ENCODE results near the gene TMC1. TPM values are rescaled to one million over a fixed set of nuclear protein-coding genes. Genes with fewer than 3 reads are reported as not detected.
"Not testable (repeated sequence)": the region's sequence is repeated elsewhere in the genome, so short reads cannot be mapped to it uniquely, and the experiment has no call there.

Gene TMC1
- total RNA-seq, 2 donors from 2014 or later, result not detected

DNA sequence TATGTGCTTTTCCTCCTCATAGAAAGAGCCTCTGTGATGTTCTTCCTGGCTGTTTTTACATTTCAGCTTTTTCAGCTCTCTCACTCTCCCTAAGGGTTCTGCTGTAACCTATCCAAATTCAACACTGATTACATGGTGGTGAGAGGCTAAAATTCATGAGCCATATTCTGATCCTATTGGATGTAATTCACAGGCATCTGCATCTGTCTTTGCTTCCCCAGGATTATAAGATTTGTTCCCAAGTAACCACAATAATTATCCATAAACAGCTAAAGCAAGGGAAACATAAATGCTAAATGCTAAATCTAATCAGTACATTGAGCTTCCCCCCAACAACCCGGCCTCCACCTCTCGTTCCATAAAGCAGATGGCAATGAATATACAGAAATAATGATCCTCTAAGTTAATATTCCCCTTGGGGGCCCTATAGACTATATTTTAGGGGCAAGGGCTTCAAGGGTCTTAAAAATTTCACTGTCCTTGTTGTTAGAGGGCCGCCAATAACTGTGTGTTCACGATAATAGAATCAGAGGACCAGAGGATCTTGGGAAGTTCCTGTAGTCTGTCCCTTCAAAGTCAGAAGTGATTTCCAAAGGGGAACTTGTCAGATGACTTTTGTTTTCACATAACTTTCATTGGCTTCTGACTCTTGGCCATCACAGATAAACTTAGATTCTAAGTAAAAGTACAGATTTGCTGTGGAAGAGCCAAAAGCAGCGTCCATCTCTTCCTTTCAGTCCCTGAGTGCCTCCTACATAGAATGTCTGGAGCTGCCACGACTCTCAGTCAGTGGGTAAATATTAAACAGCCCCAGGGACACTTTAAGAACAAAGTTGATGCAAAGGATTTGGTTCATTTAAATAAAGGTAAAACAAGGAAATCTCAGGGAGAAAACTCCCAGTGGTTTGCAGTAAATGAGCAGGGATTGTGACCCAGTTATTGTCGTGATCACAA, 305.9 kb downstream of the TMC1 start:
- ATAC-seq, result no peak
- H3K36me3 Mint-ChIP-seq (ENCODE audit: low read depth), result no peaks in the 10 kb centered on the region
- H3K9me3 ChIP-seq (ENCODE audit: control insufficient read depth, low read length, poor library complexity, severe bottlenecking), result no peaks in the 10 kb centered on the region
- peaks cover 11% of the 10 kb centered on the region for H3K27me3 Mint-ChIP-seq
- H3K4me3 Mint-ChIP-seq, result no peak overlapping the region
- no peak for DNase-seq
- peaks cover under 1% of the 10 kb centered on the region for H3K4me1 Mint-ChIP-seq
- no peak overlapping the region for H3K27ac Mint-ChIP-seq

DNA sequence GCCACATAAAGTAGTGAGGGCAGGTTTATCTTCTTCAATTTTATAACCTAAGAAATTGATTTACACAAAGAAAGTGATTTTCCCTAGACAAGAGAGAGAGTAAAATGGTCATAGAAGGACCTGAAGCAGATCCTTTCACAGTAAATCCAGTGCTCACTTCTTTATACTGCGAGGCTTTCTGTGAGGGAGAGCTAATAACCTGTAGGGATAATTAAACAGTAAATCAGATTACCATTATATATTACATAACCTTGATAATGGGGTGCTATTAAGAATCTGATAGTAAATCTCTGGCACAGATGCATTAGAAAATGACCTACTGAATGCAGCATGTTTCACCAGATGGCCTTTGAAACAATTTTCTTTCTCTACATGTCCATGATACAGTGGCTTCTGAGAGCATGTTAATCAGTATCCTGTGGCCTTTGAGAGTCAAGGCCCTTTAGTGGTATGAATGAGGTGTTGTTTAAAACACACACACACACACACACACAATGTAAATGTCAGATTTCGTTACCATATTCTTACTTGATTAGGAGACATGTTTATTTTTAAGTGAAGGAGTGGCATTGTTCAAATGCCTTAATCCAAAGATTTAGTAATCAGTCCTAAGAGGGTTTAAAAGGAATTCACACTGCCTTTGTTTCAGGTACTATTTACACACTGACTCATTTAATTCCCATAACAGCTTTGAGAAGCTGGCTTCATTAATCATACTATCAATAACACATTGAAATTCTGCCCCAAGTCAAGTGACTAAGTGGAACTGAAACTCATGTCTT, 306.7 kb downstream of the TMC1 start:
- peaks cover 8% of the 10 kb centered on the region for H3K27me3 Mint-ChIP-seq
- H3K4me1 Mint-ChIP-seq, result no peaks in the 10 kb centered on the region
- H3K36me3 Mint-ChIP-seq (ENCODE audit: low read depth), result no peaks in the 10 kb centered on the region
- no peak overlapping the region for H3K4me3 Mint-ChIP-seq
- DNase-seq (no peak), ATAC-seq (no peak)
- no peaks in the 10 kb centered on the region for H3K9me3 ChIP-seq (ENCODE audit: control insufficient read depth, low read length, poor library complexity, severe bottlenecking)
- H3K27ac Mint-ChIP-seq, result no peak overlapping the region

DNA sequence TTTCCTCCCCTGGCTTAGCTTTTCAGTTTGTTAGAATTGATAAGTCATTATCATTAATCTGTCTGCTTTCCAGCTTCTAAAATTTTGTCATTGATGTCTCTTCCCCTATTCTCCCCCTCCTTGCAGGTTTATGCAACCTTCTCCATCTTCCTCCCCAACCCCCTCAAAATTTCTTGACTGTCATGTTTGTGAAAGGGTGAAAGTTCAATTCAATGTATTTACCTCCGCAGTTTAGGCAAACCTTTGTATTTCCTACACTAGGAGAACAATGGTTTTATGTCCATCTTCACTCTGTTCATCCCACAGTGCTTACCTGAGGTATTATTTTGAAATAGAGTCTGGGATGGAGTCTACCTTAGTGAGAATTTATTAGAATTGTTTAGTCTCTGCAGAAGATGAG, 313.6 kb downstream of the TMC1 start:
- no peak overlapping the region for H3K4me3 Mint-ChIP-seq
- H3K4me1 Mint-ChIP-seq, result peaks cover 7% of the 10 kb centered on the region

DNA sequence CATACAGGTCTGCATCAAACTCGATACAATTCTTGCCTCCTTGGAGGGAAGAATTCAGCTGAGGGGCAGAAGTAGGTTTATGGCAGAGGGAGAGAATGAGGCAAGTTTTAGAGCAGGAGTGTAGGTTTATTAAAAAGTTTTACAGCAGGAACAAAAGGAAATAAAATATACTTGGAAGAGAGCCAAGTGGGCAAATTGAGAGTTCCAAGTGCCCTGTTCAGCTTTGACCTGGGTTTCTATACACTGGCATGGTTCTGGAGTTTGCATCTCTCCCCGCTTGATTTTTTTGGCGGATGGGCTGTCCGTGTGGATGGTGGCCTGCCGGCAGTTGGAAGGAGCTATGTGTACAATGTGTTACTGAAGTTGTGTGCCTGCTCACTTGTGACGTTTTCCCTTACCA, 315.4 kb downstream of the TMC1 start:
- Mint-ChIP-seq H3K27ac (no peak overlapping the region), H3K36me3 (ENCODE audit: low read depth) (no peaks in the 10 kb centered on the region), H3K27me3 (peaks cover 30% of the 10 kb centered on the region)

More for the DNA sequence above, 313.6 kb downstream of the TMC1 start:
- peaks cover 30% of the 10 kb centered on the region for H3K27me3 Mint-ChIP-seq
- no peaks in the 10 kb centered on the region for H3K36me3 Mint-ChIP-seq (ENCODE audit: low read depth)
- ATAC-seq, result no peak
- DNase-seq, result no peak
- H3K9me3 ChIP-seq (ENCODE audit: control insufficient read depth, low read length, poor library complexity, severe bottlenecking), result no peaks in the 10 kb centered on the region
- no peak overlapping the region for H3K27ac Mint-ChIP-seq

GRCh38 chr9:72839085-72839484, 317.7 kb downstream of the TMC1 start:
- H3K4me3 Mint-ChIP-seq, result no peak overlapping the region
- H3K36me3 Mint-ChIP-seq (ENCODE audit: low read depth), result no peaks in the 10 kb centered on the region
- no peak for ATAC-seq
- H3K9me3 ChIP-seq (ENCODE audit: control insufficient read depth, low read length, poor library complexity, severe bottlenecking), result no peaks in the 10 kb centered on the region
- no peak for DNase-seq
- H3K27ac Mint-ChIP-seq, result no peak overlapping the region
- peaks cover 5% of the 10 kb centered on the region for H3K4me1 Mint-ChIP-seq
- H3K27me3 Mint-ChIP-seq, result peaks cover 30% of the 10 kb centered on the region

More for the DNA sequence above, 315.4 kb downstream of the TMC1 start:
- no peak for ATAC-seq
- no peaks in the 10 kb centered on the region for H3K9me3 ChIP-seq (ENCODE audit: control insufficient read depth, low read length, poor library complexity, severe bottlenecking)
- Mint-ChIP-seq H3K4me3 (no peak overlapping the region), H3K4me1 (peaks cover 7% of the 10 kb centered on the region)
- no peak for DNase-seq

DNA sequence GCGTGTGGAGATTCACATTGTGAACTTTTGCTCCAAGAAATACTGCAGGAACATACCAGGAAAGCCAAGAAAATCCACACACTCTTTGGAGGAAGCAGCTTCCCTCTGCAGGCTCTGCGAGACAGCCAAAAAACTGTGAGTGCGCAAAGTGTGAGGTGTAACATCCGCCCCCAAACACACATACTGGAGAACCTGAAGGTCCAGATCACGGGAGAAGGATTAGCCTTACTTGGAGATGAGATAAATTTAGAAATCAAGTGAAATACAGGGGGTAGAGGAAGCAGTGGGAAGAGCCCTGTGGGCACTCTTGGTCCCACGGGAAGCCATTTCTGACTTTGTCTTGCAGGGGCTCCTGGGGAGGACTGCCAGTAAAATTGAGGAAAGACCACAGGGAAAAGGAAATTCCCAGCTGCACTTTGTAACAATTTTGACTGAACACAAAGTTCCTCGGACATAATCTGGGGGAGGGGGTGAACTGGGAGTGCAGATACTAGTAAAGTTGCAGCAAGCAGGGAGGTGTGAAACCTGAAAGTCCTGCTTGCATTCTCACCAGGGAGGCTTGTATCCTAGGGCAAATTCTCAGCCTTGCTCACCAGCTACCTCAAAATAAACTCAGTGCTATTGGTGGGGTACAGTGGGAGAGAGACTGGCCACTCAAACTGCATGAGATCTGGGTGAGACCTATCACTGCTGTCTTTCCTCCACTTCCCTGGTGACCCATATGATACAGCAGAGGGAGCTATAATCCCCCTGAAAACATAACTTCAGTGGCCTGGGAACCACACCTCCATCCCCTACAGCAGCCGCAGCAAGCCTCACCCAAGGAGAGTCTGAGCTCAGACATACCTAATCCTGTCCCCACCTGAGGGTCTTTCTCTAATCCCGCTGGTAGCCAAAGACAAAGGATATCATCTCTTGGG, 322.4 kb downstream of the TMC1 start:
- Mint-ChIP-seq H3K4me3 (no peak overlapping the region), H3K4me1 (no peaks in the 10 kb centered on the region), H3K27ac (no peak overlapping the region), H3K36me3 (ENCODE audit: low read depth) (no peaks in the 10 kb centered on the region), H3K27me3 (no peaks in the 10 kb centered on the region)
- ATAC-seq, result no peak
- no peaks in the 10 kb centered on the region for H3K9me3 ChIP-seq (ENCODE audit: control insufficient read depth, low read length, poor library complexity, severe bottlenecking)
- no peak for DNase-seq

DNA sequence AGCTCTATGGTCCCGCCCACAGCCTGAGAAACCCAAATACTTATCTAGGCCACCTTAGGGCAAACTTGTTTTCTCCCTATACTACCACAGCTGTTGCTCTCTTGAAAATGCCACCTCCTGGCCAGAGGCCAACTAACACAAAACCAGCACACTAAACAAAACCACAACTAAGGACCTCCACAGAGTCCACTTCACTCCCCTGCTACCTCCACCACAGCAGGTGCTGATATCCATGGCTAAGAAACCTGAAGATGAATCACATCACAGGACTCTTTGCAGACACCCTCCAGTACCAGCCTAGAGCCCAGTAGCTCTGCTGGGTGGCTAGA, 323.0 kb downstream of the TMC1 start:
- Mint-ChIP-seq H3K27me3 (no peaks in the 10 kb centered on the region), H3K4me1 (no peaks in the 10 kb centered on the region), H3K36me3 (ENCODE audit: low read depth) (no peaks in the 10 kb centered on the region), H3K4me3 (no peak overlapping the region), H3K27ac (no peak overlapping the region)
- DNase-seq (no peak), ATAC-seq (no peak)
- no peaks in the 10 kb centered on the region for H3K9me3 ChIP-seq (ENCODE audit: control insufficient read depth, low read length, poor library complexity, severe bottlenecking)

DNA sequence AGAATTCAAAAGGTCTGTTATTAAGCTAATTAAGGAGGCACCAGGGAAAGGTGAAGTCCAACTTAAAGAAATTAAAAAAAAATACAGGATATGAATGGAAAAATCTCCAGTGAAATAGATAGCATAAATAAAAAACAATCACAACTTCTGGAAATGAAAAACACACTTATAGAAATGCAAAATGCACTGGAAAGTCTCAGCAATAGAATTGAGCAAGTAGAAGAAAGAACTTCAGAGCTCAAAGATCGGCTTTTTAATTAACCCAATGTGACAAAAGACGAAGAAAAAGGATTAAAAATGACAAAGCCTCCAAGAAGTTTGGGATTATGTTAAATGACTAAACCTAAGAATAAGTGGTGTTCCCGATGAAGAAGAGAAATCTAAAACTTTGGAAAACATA, 323.6 kb downstream of the TMC1 start:
- not testable (repeated sequence) for H3K27ac Mint-ChIP-seq; H3K36me3 Mint-ChIP-seq (ENCODE audit: low read depth); H3K9me3 ChIP-seq (ENCODE audit: control insufficient read depth, low read length, poor library complexity, severe bottlenecking); DNase-seq; H3K27me3 Mint-ChIP-seq; H3K4me3 Mint-ChIP-seq; ATAC-seq; H3K4me1 Mint-ChIP-seq

DNA sequence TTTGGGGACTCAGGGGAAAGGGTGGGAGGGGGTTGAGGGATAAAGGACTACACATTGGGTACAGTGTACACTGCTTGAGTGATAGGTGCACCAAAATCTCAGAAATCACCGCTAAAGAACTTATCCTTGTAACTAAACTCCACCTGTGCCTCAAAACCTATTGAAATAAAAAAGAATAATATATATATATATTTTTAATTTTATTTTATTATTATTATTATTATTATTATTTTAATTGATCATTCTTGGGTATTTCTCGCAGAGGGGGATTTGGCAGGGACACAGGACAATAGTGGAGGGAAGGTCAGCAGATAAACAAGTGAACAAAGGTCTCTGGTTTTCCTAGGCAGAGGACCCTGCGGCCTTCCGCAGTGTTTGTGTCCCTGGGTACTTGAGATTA, 328.8 kb downstream of the TMC1 start:
- H3K4me1 Mint-ChIP-seq; H3K27me3 Mint-ChIP-seq; DNase-seq; H3K9me3 ChIP-seq (ENCODE audit: control insufficient read depth, low read length, poor library complexity, severe bottlenecking); H3K27ac Mint-ChIP-seq; ATAC-seq; H3K4me3 Mint-ChIP-seq; H3K36me3 Mint-ChIP-seq (ENCODE audit: low read depth): not testable (repeated sequence)

- Mint-ChIP-seq H3K4me3 (no peak overlapping the region), H3K27me3 (no peaks in the 10 kb centered on the region), H3K4me1 (peaks cover 4% of the 10 kb centered on the region), H3K27ac (no peak overlapping the region), H3K36me3 (ENCODE audit: low read depth) (no peaks in the 10 kb centered on the region)
- DNase-seq (no peak), ATAC-seq (no peak)
- no peaks in the 10 kb centered on the region for H3K9me3 ChIP-seq (ENCODE audit: control insufficient read depth, low read length, poor library complexity, severe bottlenecking)
Observed at GRCh38 chr9:72855321-72855720, 333.9 kb downstream of the TMC1 start.

DNA sequence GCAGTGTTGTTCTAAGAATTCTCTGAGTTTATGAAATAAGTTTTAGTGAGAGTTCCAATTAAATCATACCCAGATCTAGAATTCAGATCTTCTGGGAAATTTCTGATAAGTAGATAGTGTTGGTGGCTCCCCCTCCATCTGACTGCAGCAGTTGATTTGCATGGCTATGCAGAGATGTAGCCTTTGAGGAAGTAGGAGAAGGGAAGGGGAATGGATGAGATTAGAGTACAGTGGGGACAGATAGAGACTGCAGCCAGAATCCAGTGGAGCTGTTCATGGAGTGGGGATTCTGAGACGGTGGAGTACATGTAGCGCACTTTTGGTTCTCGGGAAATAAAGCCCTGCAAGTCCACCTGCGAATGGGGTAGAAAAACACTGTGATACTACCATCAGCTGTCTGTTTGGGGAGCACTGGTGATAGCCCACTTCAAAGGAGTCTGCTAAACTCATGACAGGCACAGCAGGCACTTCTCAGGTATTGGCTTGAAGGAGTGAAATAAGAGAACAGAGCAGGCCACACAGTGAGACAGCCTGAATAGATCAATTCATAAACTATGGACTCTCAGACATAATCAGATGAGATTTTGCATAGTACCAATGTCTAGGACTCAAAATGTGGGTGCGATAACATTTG, 334.6 kb downstream of the TMC1 start:
- H3K4me1 Mint-ChIP-seq, result peaks cover 4% of the 10 kb centered on the region
- H3K27ac Mint-ChIP-seq, result no peak overlapping the region
- no peaks in the 10 kb centered on the region for H3K27me3 Mint-ChIP-seq
- no peak overlapping the region for H3K4me3 Mint-ChIP-seq
- no peaks in the 10 kb centered on the region for H3K36me3 Mint-ChIP-seq (ENCODE audit: low read depth)
- ATAC-seq, result no peak
- H3K9me3 ChIP-seq (ENCODE audit: control insufficient read depth, low read length, poor library complexity, severe bottlenecking), result no peaks in the 10 kb centered on the region
- no peak for DNase-seq

- no peak for ATAC-seq
- Mint-ChIP-seq H3K27me3 (no peaks in the 10 kb centered on the region), H3K36me3 (ENCODE audit: low read depth) (no peaks in the 10 kb centered on the region), H3K4me1 (peaks cover 4% of the 10 kb centered on the region), H3K4me3 (no peak overlapping the region), H3K27ac (no peak overlapping the region)
- H3K9me3 ChIP-seq (ENCODE audit: control insufficient read depth, low read length, poor library complexity, severe bottlenecking), result no peaks in the 10 kb centered on the region
- DNase-seq, result no peak
Observed at GRCh38 chr9:72856972-72857623, 335.7 kb downstream of the TMC1 start.
